Karpas-422 (cell line): ENCODE measurements around the gene ANKLE2. TPM values are rescaled to one million over a fixed set of nuclear protein-coding genes. Genes with fewer than 3 reads are reported as not detected.
"Not testable (repeated sequence)": the region's sequence is repeated elsewhere in the genome, so short reads cannot be mapped to it uniquely, and the experiment has no call there.

ENCODE experiments used
- DNase-seq: peaks from one replicate; pipeline ENCODE4 v3.0.0-alpha.2; 2015
- H2AFZ ChIP-seq: fragments of 200-600 bp; sonication (generic); 2 replicates; pipeline ENCODE4 v1.6.1; 2014; ENCODE audit warnings: antibody characterized with exemption, low read length, mixed read lengths
- H3K27ac ChIP-seq: fragments of 200-600 bp; sonication (generic); 2 replicates; pipeline ENCODE4 v1.5.1; 2014; ENCODE audit warnings: mild to moderate bottlenecking, low read length, moderate library complexity
- H3K27me3 ChIP-seq: fragments of 200-600 bp; sonication (generic); 2 replicates; pipeline ENCODE4 v1.6.1; 2014; ENCODE audit warnings: low read length, mixed read lengths
- H3K36me3 ChIP-seq: fragments of 200-600 bp; sonication (generic); 2 replicates; pipeline ENCODE4 v1.6.1; 2014; ENCODE audit warnings: low read length, mixed read lengths; ENCODE audit not compliant: insufficient read depth
- H3K4me1 ChIP-seq: fragments of 200-600 bp; sonication (generic); 2 replicates; pipeline ENCODE4 v1.6.1; 2014; ENCODE audit warnings: mild to moderate bottlenecking, low read length, mixed read lengths
- H3K4me2 ChIP-seq: fragments of 200-600 bp; sonication (generic); 2 replicates; pipeline ENCODE4 v1.6.1; 2014; ENCODE audit warnings: low read length, low read depth, mild to moderate bottlenecking; ENCODE audit not compliant: poor library complexity, severe bottlenecking
- H3K4me3 ChIP-seq: fragments of 200-600 bp; sonication (generic); 2 replicates; pipeline ENCODE4 v1.5.1; 2014; ENCODE audit warnings: mild to moderate bottlenecking, antibody characterized with exemption, low read length, mixed read lengths
- H3K79me2 ChIP-seq: fragments of 200-600 bp; sonication (generic); 2 replicates; pipeline ENCODE4 v1.6.1; 2014; ENCODE audit warnings: mild to moderate bottlenecking, low read length, mixed read lengths
- H3K9ac ChIP-seq: fragments of 200-600 bp; sonication (generic); 2 replicates; pipeline ENCODE4 v1.6.0; 2014; ENCODE audit warnings: low read length
- H3K9me2 ChIP-seq: fragments of 200-600 bp; sonication (generic), shearing (Covaris generic); replicated peaks from 2 replicates; pipeline ENCODE4 v1.6.0; 2014; ENCODE audit warnings: mild to moderate bottlenecking, low read length, moderate library complexity; ENCODE audit not compliant: insufficient read depth
- H3K9me3 ChIP-seq: fragments of 300-700, 200-600 bp; sonication (generic); 2 replicates; pipeline ENCODE4 v1.6.1; 2014; ENCODE audit warnings: low read length, mixed read lengths
- H4K20me1 ChIP-seq: fragments of 200-600 bp; sonication (generic); 2 replicates; pipeline ENCODE4 v1.6.1; 2014; ENCODE audit warnings: mild to moderate bottlenecking, antibody characterized with exemption, low read length, low read depth; ENCODE audit not compliant: insufficient read depth
- total RNA-seq: library from RNA; depleted of rRNA; stranded (reverse); fragments of >200 nt; shearing (Covaris generic); gene quantifications from 2 replicates; pipeline ENCODE4 v1.2.3, GENCODE V29; 2014; ENCODE audit warnings: low replicate concordance

ANKLE2 gene
- total RNA-seq, 1 experiment from 2014 or later, result 42.7 TPM

- no peak overlapping the region for H3K27ac ChIP-seq
- H2AFZ ChIP-seq, result no peak overlapping the region
- H3K4me2 ChIP-seq, result no peak overlapping the region
- no peaks in the 10 kb centered on the region for H3K9me3 ChIP-seq
- DNase-seq, result no peak
- no peaks in the 10 kb centered on the region for H3K27me3 ChIP-seq
- H3K36me3 ChIP-seq, result peaks cover 13% of the 10 kb centered on the region; the same call in 1 of the 2 replicates
- H3K9ac ChIP-seq, result no peak overlapping the region
- H3K79me2 ChIP-seq, result no peaks in the 10 kb centered on the region
- no peaks in the 10 kb centered on the region for H4K20me1 ChIP-seq
- no peaks in the 10 kb centered on the region for H3K9me2 ChIP-seq
- no peaks in the 10 kb centered on the region for H3K4me1 ChIP-seq
- no peak overlapping the region for H3K4me3 ChIP-seq
Measured at GRCh38 chr12:132784580-132784979, 22.9 kb upstream of the ANKLE2 start.

- Histone ChIP-seq H3K36me3 (peaks cover 8% of the 10 kb centered on the region; the same call in 1 of the 2 replicates), H3K9ac (no peak overlapping the region), H4K20me1 (no peaks in the 10 kb centered on the region), H3K4me2 (no peak overlapping the region), H3K9me3 (no peaks in the 10 kb centered on the region), H3K27ac (no peak overlapping the region), H3K79me2 (no peaks in the 10 kb centered on the region), H3K4me3 (no peak overlapping the region), H3K9me2 (no peaks in the 10 kb centered on the region), H3K27me3 (no peaks in the 10 kb centered on the region), H2AFZ (no peak overlapping the region), H3K4me1 (no peaks in the 10 kb centered on the region)
- DNase-seq, result no peak
Measured at GRCh38 chr12:132783917-132784531, 22.4 kb upstream of the ANKLE2 start.

- H4K20me1 ChIP-seq, result no peaks in the 10 kb centered on the region
- H3K4me3 ChIP-seq, result no peak overlapping the region
- no peak overlapping the region for H2AFZ ChIP-seq
- no peak overlapping the region for H3K9ac ChIP-seq
- no peak overlapping the region for H3K27ac ChIP-seq
- H3K36me3 ChIP-seq, result 0 out of 2 replicates have a peak, but pooled peaks cover 6% of the 10 kb centered on the region
- no peaks in the 10 kb centered on the region for H3K79me2 ChIP-seq
- DNase-seq, result no peak
- no peak overlapping the region for H3K4me2 ChIP-seq
- H3K9me2 ChIP-seq, result no peaks in the 10 kb centered on the region
- H3K27me3 ChIP-seq, result no peaks in the 10 kb centered on the region
- no peaks in the 10 kb centered on the region for H3K9me3 ChIP-seq
- no peaks in the 10 kb centered on the region for H3K4me1 ChIP-seq
Measured at GRCh38 chr12:132781938-132782337, 20.3 kb upstream of the ANKLE2 start.

- no peak overlapping the region for H2AFZ ChIP-seq
- no peaks in the 10 kb centered on the region for H3K4me1 ChIP-seq
- no peak overlapping the region for H3K9ac ChIP-seq
- DNase-seq, result no peak
- H3K4me3 ChIP-seq, result no peak overlapping the region
- no peak overlapping the region for H3K27ac ChIP-seq
- H3K9me2 ChIP-seq, result no peaks in the 10 kb centered on the region
- H3K36me3 ChIP-seq, result peaks cover 14% of the 10 kb centered on the region; the same call in 1 of the 2 replicates
- H3K9me3 ChIP-seq, result no peaks in the 10 kb centered on the region
- no peaks in the 10 kb centered on the region for H3K79me2 ChIP-seq
- H3K4me2 ChIP-seq, result no peak overlapping the region
- no peaks in the 10 kb centered on the region for H3K27me3 ChIP-seq
- H4K20me1 ChIP-seq, result no peaks in the 10 kb centered on the region
Measured at GRCh38 chr12:132779781-132780353, 18.2 kb upstream of the ANKLE2 start.

DNA sequence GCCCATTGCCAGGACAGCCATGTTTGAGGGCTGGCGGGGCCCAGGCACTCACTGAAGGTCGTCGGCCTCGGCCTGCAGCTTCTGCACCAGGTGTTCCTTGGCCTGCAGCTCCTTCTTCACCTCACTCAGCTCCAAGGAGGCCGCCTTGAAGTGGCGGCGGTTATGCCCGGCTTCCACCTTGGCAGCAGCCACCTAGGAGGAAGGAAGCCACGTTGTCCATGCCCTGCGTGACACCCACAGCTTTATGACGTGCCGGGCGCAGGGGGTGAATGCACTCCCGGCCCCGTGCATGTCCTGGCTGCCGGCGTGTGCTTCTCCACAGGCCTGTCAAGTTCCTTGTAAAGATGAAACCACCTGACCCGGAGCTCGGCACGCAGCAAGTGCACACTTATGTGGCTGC, 16.0 kb upstream of the ANKLE2 start:
- H3K27me3 ChIP-seq, result no peaks in the 10 kb centered on the region
- H3K27ac ChIP-seq, result no peak overlapping the region
- H4K20me1 ChIP-seq, result no peaks in the 10 kb centered on the region
- no peaks in the 10 kb centered on the region for H3K9me3 ChIP-seq
- H3K9me2 ChIP-seq, result no peaks in the 10 kb centered on the region
- H3K4me2 ChIP-seq, result no peak overlapping the region
- no peaks in the 10 kb centered on the region for H3K4me1 ChIP-seq
- H3K36me3 ChIP-seq, result peaks cover 18% of the 10 kb centered on the region
- H3K9ac ChIP-seq, result no peak overlapping the region
- no peak overlapping the region for H2AFZ ChIP-seq
- DNase-seq, result no peak
- H3K4me3 ChIP-seq, result no peak overlapping the region
- H3K79me2 ChIP-seq, result no peaks in the 10 kb centered on the region

DNA sequence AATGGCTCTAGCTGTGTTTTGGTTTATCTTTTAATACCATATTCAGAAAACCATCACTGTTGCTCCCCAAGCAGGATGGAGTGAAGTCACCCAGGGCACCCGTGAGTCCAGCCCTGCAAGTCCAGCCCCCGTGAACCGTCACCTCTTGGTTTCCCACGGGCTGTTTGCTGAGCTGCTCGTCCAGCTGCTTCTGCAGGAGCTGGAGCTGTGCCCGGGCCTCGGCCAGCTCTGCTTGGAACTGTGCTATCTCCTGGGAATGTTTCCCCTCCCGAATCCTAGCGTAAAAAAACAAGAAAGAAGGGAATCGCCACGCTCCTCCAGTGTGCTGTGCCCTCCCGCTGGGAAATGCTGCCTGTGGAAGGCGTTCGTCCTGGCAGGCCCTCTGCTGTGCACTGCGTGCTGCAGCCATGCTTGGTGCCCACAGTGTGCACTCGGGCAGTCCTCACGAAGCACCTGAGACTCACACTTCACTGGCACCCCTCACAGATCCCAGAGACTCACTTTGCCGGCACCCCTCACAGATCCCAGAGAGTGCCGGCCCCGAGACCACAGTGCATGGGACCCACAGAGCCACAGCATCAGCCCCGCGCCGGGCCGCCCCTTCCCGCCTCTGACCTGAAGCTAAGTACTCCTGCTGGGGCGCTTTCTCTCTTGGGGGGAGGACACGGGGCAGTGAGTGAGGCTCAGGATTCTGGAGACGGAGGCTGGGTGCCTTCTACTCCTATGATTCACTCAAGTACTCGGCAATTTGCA, 15.4 kb upstream of the ANKLE2 start:
- Histone ChIP-seq H3K4me1 (no peaks in the 10 kb centered on the region), H3K27me3 (no peaks in the 10 kb centered on the region), H3K27ac (no peak overlapping the region), H4K20me1 (no peaks in the 10 kb centered on the region), H3K36me3 (peaks cover 16% of the 10 kb centered on the region), H3K79me2 (no peaks in the 10 kb centered on the region), H3K9me2 (no peaks in the 10 kb centered on the region), H3K4me2 (no peak overlapping the region), H3K4me3 (no peak overlapping the region), H3K9ac (no peak overlapping the region), H3K9me3 (no peaks in the 10 kb centered on the region), H2AFZ (no peak overlapping the region)
- no peak for DNase-seq

DNA sequence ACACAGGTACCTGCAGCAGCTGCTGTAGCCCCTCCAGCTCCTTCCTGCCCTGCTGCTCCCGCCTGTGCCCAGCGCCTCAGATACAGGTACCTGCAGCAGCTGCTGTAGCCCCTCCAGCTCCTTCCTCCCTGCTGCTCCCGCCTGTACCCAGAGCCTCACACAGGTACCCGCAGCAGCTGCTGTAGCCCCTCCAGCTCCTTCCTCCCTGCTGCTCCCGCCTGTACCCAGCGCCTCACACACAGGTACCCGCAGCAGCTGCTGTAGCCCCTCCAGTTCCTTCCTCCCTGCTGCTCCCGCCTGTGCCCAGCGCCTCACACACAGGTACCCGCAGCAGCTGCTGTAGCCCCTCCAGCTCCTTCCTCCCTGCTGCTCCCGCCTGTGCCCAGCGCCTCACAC, 14.6 kb upstream of the ANKLE2 start:
- not testable (repeated sequence) for H3K79me2 ChIP-seq, H3K4me2 ChIP-seq, H3K27ac ChIP-seq, H3K4me1 ChIP-seq, H3K9me2 ChIP-seq, DNase-seq, H4K20me1 ChIP-seq, H3K9me3 ChIP-seq, H3K27me3 ChIP-seq, H3K9ac ChIP-seq, H3K4me3 ChIP-seq, H2AFZ ChIP-seq
- peaks cover 16% of the 10 kb centered on the region for H3K36me3 ChIP-seq

DNA sequence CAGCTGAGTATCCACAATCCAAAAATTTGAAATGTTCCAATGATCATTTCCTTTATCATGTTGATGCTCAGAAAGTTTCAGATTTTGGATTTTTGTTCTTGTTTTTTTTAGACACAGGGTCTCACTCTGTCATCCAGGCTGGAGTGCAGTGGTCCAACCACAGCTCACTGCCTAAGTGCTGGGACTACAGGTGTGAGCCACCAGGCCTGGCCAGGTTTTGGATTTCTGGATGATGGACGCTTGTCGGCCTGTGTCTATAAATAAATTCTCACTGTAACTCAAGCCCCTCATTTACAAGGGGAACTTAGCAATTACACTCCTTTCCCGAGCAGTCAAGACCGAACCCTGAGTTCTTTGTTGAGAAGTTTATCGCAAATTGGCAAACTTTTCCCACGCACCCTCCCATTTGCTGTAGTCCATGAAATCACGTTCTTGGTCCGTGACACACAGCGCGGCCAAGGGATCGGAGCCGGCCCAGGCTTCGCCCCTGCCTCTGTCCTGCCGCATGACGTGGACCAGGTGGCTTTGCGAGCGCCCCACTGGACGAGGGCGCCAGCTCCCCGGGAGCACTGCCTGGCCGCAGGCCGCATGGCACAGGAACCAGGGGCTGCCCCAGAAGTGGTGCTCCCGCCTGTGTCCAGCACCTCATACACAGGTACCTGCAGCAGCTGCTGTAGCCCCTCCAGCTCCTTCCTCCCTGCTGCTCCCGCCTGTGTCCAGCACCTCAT, 14.0 kb upstream of the ANKLE2 start:
- Histone ChIP-seq H3K4me3 (no peak overlapping the region), H3K27ac (no peak overlapping the region), H4K20me1 (no peaks in the 10 kb centered on the region), H3K27me3 (no peaks in the 10 kb centered on the region), H3K4me2 (no peak overlapping the region), H2AFZ (no peak overlapping the region), H3K9me3 (no peaks in the 10 kb centered on the region), H3K9me2 (no peaks in the 10 kb centered on the region), H3K4me1 (peaks cover 8% of the 10 kb centered on the region), H3K36me3 (peaks cover 14% of the 10 kb centered on the region), H3K79me2 (no peaks in the 10 kb centered on the region), H3K9ac (no peak overlapping the region)
- no peak for DNase-seq
